ENCODE measurements around the gene TMPRSS11E.
"Not testable (repeated sequence)": the region's sequence is repeated elsewhere in the genome, so short reads cannot be mapped to it uniquely, and the experiment has no call there.

The TMPRSS11E gene

GRCh38 chr4:68462691-68463090 lies 15.4 kb downstream of the TMPRSS11E start:
- DNase-seq (ENCODE audit: low read depth) = no peak

- no peak for DNase-seq (ENCODE audit: low read depth)
Measured at GRCh38 chr4:68463796-68464195, 16.5 kb downstream of the TMPRSS11E start.

GRCh38 chr4:68465058-68465457 lies 17.8 kb downstream of the TMPRSS11E start:
- no peak for DNase-seq (ENCODE audit: low read depth)

GRCh38 chr4:68466185-68466584 lies 18.9 kb downstream of the TMPRSS11E start:
- no peak for DNase-seq (ENCODE audit: low read depth)

GRCh38 chr4:68466751-68467150 lies 19.5 kb downstream of the TMPRSS11E start:
- no peak for DNase-seq (ENCODE audit: low read depth)

- DNase-seq (ENCODE audit: low read depth) = no peak
Measured at GRCh38 chr4:68469482-68469881, 22.2 kb downstream of the TMPRSS11E start.

GRCh38 chr4:68476191-68476590 lies 28.9 kb downstream of the TMPRSS11E start:
- DNase-seq (ENCODE audit: low read depth) = no peak

- no peak for DNase-seq (ENCODE audit: low read depth)
Measured at GRCh38 chr4:68489338-68489737, 42.1 kb downstream of the TMPRSS11E start.

GRCh38 chr4:68490826-68491457 lies 43.7 kb downstream of the TMPRSS11E start:
- no peak for DNase-seq (ENCODE audit: low read depth)

- no peak for DNase-seq (ENCODE audit: low read depth)
Measured at GRCh38 chr4:68494688-68495087, 47.4 kb downstream of the TMPRSS11E start.

GRCh38 chr4:68498413-68499007 lies 51.2 kb downstream of the TMPRSS11E start:
- DNase-seq (ENCODE audit: low read depth) = peak; percentile 22

- no peak for DNase-seq (ENCODE audit: low read depth)
Measured at GRCh38 chr4:68499021-68499420, 51.8 kb downstream of the TMPRSS11E start.

GRCh38 chr4:68503462-68503861 lies 56.2 kb downstream of the TMPRSS11E start:
- not testable (repeated sequence) for DNase-seq (ENCODE audit: low read depth)

- DNase-seq (ENCODE audit: low read depth) = not testable (repeated sequence)
Measured at GRCh38 chr4:68504836-68505235, 57.6 kb downstream of the TMPRSS11E start.

GRCh38 chr4:68505452-68505851 lies 58.2 kb downstream of the TMPRSS11E start:
- not testable (repeated sequence) for DNase-seq (ENCODE audit: low read depth)

GRCh38 chr4:68518889-68519288 lies 71.6 kb downstream of the TMPRSS11E start:
- no peak for DNase-seq (ENCODE audit: low read depth)

GRCh38 chr4:68520985-68521384 lies 73.7 kb downstream of the TMPRSS11E start:
- DNase-seq (ENCODE audit: low read depth) = no peak

GRCh38 chr4:68522232-68522631 lies 75.0 kb downstream of the TMPRSS11E start:
- not testable (repeated sequence) for DNase-seq (ENCODE audit: low read depth)

GRCh38 chr4:68535974-68536373 lies 88.7 kb downstream of the TMPRSS11E start:
- no peak for DNase-seq (ENCODE audit: low read depth)

- no peak for DNase-seq (ENCODE audit: low read depth)
Measured at GRCh38 chr4:68536375-68536774, 89.1 kb downstream of the TMPRSS11E start.

GRCh38 chr4:68542742-68543141 lies 95.5 kb downstream of the TMPRSS11E start:
- DNase-seq (ENCODE audit: low read depth) = not testable (repeated sequence)
